Prostate gland (tissue), 2 donors: ENCODE data around the gene NXPH2. TPM values are rescaled to one million over a fixed set of nuclear protein-coding genes. Genes with fewer than 3 reads are reported as not detected.

Source experiments
- DNase-seq: peaks from one replicate; pipeline ENCODE4 v3.0.0-alpha.2; 2019; ENCODE audit warnings: low spot score
- H3K27ac ChIP-seq, 2 donors: fragments of 200-600 bp; sonication (generic); 2 replicates each; pipeline ENCODE4 v1.5.1; 2017 to 2019
- H3K27me3 ChIP-seq: fragments of 200-600 bp; sonication (generic); replicated peaks from 2 replicates; pipeline ENCODE4 v1.5.1; 2019; ENCODE audit not compliant: insufficient read depth
- H3K36me3 ChIP-seq, 2 donors: fragments of 200-600 bp; sonication (generic); 1 replicate in 1 of 2; 2 replicates in 1 of 2; pipeline versions ENCODE4 v1.5.1 to v1.8.1; 2017 to 2019
- H3K4me1 ChIP-seq: fragments of 200-600 bp; sonication (generic); replicated peaks from 2 replicates; pipeline ENCODE4 v1.5.1; 2019
- H3K4me3 ChIP-seq, 2 donors: fragments of 200-600 bp; sonication (generic); 2 replicates each; pipeline ENCODE4 v1.5.1; 2017 to 2019
- H3K9me3 ChIP-seq: fragments of 200-600 bp; sonication (generic); 2 replicates; pipeline ENCODE4 v1.5.1; 2017
- POLR2A ChIP-seq: fragments of 450-650 bp; IDR thresholded peaks from one replicate; pipeline ENCODE4 v1.6.1; 2016; ENCODE audit warnings: antibody characterized with exemption, mild to moderate bottlenecking
- POLR2AphosphoS5 ChIP-seq: sonication (generic); formaldehyde crosslinking; IDR thresholded peaks from one replicate; pipeline ENCODE4 v1.6.1; 2017; ENCODE audit warnings: antibody characterized with exemption
- WGBS: methylation state at CpG from one replicate; pipeline ENCODE4 v1.1.5; 2018; 5-methylcytosine and 5-hydroxymethylcytosine counted together
- intact Hi-C: fragments of 100-400 bp; cut with DNase I; formaldehyde crosslinking; loops from one replicate; pipeline ENCODE4 v1.14.2; 2022
- total RNA-seq, 2 donors: library from RNA; depleted of rRNA; stranded (reverse); fragments of >200 nt; gene quantifications; one replicate each; pipeline ENCODE4 v1.1.0, GENCODE V29; 2016
- TF ChIP-seq, protein P1 (sequence below), 4 experiments: fragments of 200-600 bp in 2 of 4; fragments of 450-650 bp in 2 of 4; sonication (generic) in 2 of 4; IDR thresholded peaks; 1 replicate in 3 of 4; 2 replicates in 1 of 4; pipeline ENCODE4 v1.5.1; 2016 to 2019; ENCODE audit warnings: antibody characterized with exemption in 4 of 4, mild to moderate bottlenecking in 2 of 4, moderate library complexity in 2 of 4

NXPH2 gene
- total RNA-seq, 2 donors from 2014 or later = not detected

- Histone ChIP-seq H3K27me3 (no peaks in the 10 kb centered on the region), H3K9me3 (no peaks in the 10 kb centered on the region), H3K36me3 (no peaks in the 10 kb centered on the region), H3K27ac (no peak overlapping the region), H3K4me1 (no peaks in the 10 kb centered on the region), H3K4me3 (no peak overlapping the region)
- intact Hi-C loops = no loop called here
- no peak for DNase-seq
- TF ChIP-seq POLR2AphosphoS5 (no peak), POLR2A (no peak)
- TF ChIP-seq, protein P1, sequence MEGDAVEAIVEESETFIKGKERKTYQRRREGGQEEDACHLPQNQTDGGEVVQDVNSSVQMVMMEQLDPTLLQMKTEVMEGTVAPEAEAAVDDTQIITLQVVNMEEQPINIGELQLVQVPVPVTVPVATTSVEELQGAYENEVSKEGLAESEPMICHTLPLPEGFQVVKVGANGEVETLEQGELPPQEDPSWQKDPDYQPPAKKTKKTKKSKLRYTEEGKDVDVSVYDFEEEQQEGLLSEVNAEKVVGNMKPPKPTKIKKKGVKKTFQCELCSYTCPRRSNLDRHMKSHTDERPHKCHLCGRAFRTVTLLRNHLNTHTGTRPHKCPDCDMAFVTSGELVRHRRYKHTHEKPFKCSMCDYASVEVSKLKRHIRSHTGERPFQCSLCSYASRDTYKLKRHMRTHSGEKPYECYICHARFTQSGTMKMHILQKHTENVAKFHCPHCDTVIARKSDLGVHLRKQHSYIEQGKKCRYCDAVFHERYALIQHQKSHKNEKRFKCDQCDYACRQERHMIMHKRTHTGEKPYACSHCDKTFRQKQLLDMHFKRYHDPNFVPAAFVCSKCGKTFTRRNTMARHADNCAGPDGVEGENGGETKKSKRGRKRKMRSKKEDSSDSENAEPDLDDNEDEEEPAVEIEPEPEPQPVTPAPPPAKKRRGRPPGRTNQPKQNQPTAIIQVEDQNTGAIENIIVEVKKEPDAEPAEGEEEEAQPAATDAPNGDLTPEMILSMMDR (IDR thresholded peaks at IDR 0.05) = no peak
- WGBS = 36% methylated on average over 5 of the region's 5 CpGs
Observed at GRCh38 chr2:138713504-138713903, 66.7 kb downstream of the NXPH2 start.

DNA sequence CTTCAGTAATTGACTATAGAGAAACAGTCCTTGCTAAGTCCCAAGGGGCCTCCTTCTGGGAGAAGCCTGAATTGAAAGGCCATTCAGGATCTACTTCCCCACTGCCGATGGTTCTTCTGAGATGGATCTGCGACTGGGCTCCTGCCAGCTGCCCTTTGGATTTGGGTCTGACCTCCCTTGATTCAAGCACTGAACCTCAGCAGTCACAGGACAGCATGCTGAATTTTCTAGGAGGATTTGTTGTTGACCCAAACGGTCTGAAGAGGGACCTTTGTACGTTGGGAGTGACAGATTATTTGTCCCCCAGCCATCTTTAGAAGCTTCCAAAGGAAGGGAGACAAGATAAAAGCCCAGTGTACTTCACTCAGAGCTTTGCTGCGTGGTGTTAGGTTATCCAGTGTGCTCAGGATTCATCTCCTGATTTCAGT is 67.1 kb downstream of the NXPH2 start:
- Histone ChIP-seq H3K36me3 (no peaks in the 10 kb centered on the region), H3K4me3 (no peak overlapping the region), H3K4me1 (no peaks in the 10 kb centered on the region), H3K27ac (no peak overlapping the region), H3K27me3 (no peaks in the 10 kb centered on the region), H3K9me3 (no peaks in the 10 kb centered on the region)
- WGBS = 70% methylated on average over 5 of the region's 5 CpGs
- intact Hi-C loops = no loop called here
- TF ChIP-seq POLR2A = no peak
- no peak for TF ChIP-seq POLR2AphosphoS5
- TF ChIP-seq, protein P1 (IDR thresholded peaks at IDR 0.05) = no peak
- no peak for DNase-seq

DNA sequence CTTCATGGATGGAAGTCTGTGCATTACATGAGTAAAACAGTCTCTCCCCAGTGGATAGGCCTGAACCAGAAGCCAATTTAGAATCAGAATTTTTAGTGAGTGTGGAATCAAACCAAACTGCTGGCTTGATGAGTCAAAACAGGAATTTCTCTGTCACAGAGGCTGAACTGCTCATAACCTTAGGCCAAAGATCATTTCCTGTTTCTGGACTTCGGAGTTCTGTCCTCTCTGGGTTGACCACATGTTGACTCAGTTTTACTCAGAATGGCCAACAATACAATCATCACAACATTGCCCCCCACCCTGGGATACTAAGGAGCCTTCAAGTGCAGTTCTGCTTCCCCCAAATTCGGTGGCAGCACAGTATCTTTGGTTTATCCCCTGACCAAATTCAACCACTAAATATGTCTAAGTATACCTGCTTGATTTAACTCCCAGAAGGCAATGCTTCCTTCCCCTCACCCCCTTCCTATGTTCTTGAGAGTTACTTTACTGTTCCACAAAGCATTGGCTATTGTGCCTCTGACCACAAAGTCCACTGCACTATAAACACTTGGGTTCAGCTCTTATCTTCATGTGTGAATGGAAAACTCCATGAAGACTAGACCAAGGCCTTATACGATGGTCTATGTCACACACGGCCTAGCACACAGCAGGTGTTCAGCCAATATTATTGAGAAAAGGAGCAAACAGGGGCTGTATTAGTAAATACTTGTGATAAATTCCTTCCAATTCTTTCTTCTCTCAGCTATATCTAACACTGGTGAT is 67.8 kb downstream of the NXPH2 start:
- 78% methylated on average over 4 of the region's 4 CpGs for WGBS

DNA sequence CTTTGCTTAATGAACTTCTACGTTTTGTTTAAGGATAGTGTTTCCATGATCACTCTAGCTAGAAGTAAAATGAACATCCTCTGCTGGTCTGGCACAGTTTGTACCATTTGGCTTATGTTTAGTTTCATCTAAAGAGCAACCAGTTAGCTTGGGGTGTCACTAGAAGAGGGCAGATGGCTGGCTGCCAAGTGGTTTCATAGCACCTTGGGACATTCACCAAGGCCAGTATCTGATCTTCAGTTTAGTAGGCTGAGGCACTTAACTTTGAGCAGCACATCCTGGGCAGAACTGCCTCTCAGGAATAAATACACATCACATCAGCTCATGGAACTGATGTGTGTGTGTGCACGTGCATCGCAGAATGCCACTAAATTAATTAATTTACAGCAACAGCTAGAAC is 68.4 kb downstream of the NXPH2 start:
- TF ChIP-seq, protein P1 (IDR thresholded peaks at IDR 0.05) = no peak
- TF ChIP-seq POLR2AphosphoS5 (no peak), POLR2A (no peak)
- intact Hi-C loops = no loop called here
- Histone ChIP-seq H3K4me1 (no peaks in the 10 kb centered on the region), H3K4me3 (no peak overlapping the region), H3K9me3 (no peaks in the 10 kb centered on the region), H3K27ac (no peak overlapping the region), H3K27me3 (no peaks in the 10 kb centered on the region), H3K36me3 (no peaks in the 10 kb centered on the region)
- WGBS = 90% methylated on average over 3 of the region's 3 CpGs
- DNase-seq = no peak

More for the DNA sequence above, 67.8 kb downstream of the NXPH2 start:
- no peak overlapping the region for H3K27ac ChIP-seq
- H3K27me3 ChIP-seq = no peaks in the 10 kb centered on the region
- no peak for DNase-seq
- TF ChIP-seq POLR2AphosphoS5 (no peak), POLR2A (no peak)
- TF ChIP-seq, protein P1 (IDR thresholded peaks at IDR 0.05) = no peak
- no peaks in the 10 kb centered on the region for H3K4me1 ChIP-seq
- intact Hi-C loops = no loop called here
- H3K9me3 ChIP-seq = no peaks in the 10 kb centered on the region
- no peak overlapping the region for H3K4me3 ChIP-seq
- no peaks in the 10 kb centered on the region for H3K36me3 ChIP-seq

DNA sequence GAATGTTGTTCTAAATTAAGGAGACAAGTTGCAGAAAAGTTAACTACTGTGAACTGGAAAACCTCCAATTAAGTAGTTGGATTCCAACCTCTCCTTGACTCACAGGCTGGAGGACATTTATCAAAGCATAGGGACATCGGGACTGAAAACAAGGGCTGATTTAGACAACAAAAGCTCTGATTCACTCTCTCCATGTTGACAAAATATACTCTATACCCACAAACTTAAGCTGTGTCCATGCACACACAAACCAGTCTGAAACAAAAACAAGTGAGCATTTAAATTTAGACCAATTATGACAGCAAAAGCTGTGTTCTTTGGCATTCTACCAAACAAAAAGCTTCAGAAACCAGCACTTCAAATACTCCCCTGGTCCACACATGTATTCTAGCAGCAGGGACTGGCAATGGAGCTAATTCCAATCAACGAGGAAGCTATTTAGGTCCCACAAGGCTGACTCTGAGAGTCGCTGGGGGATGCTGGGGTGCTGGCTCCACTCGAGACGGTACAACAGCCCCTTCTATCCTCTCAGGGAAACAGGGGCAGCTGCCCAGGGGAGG is 71.4 kb downstream of the NXPH2 start:
- H3K27ac ChIP-seq = no peak overlapping the region
- WGBS = 33% methylated on average over 5 of the region's 5 CpGs
- intact Hi-C loops = no loop called here
- H3K27me3 ChIP-seq = no peaks in the 10 kb centered on the region
- no peaks in the 10 kb centered on the region for H3K36me3 ChIP-seq
- TF ChIP-seq POLR2AphosphoS5 (no peak), POLR2A (no peak)
- TF ChIP-seq, protein P1 (IDR thresholded peaks at IDR 0.05) = no peak
- no peaks in the 10 kb centered on the region for H3K4me1 ChIP-seq
- no peak overlapping the region for H3K4me3 ChIP-seq
- no peak for DNase-seq
- H3K9me3 ChIP-seq = no peaks in the 10 kb centered on the region
